K562 (cell line): ENCODE results near the gene SDSL. TPM values are rescaled to one million over a fixed set of nuclear protein-coding genes. Genes with fewer than 3 reads are reported as not detected.

Source experiments
- ARID3B ChIP-seq: fragments of 250-450 bp; sonication (Bioruptor Pico); IDR thresholded peaks from 2 replicates; pipeline ENCODE4 v1.4.0; 2020; ENCODE audit warnings: borderline replicate concordance
- DDX20 ChIP-seq: fragments of 450-650 bp; IDR thresholded peaks from 2 replicates; pipeline ENCODE4 v1.6.1; 2016; ENCODE audit warnings: missing genetic modification characterization, low read depth, mild to moderate bottlenecking, missing compliant biosample characterization, moderate library complexity
- DPF2 ChIP-seq: fragments of 450-650 bp; IDR thresholded peaks from 2 replicates; pipeline ENCODE4 v1.6.1; 2016
- MAX ChIP-seq: sonication (generic); formaldehyde crosslinking; IDR thresholded peaks from 2 replicates; pipeline ENCODE4 v1.9.0; 2022; ENCODE audit warnings: mild to moderate bottlenecking, missing genetic modification reagents
- MCM7 ChIP-seq, 2 experiments: fragments of 450-650 bp; IDR thresholded peaks; 2 replicates each; pipeline ENCODE4 v1.6.1; 2016 to 2018
- MTA1 ChIP-seq: fragments of 450-650 bp; IDR thresholded peaks from 2 replicates; pipeline ENCODE4 v1.6.1; 2017; ENCODE audit warnings: borderline replicate concordance
- POLR2H ChIP-seq: IDR thresholded peaks from 2 replicates; pipeline ENCODE4 v1.6.1; 2016; ENCODE audit warnings: missing genetic modification characterization, low read depth, mild to moderate bottlenecking, control low read depth, missing compliant biosample characterization, moderate library complexity
- POLR3A ChIP-seq: IDR thresholded peaks from 2 replicates; pipeline ENCODE4 v1.6.1; 2011; ENCODE audit warnings: borderline replicate concordance, mild to moderate bottlenecking, moderate library complexity; ENCODE audit not compliant: insufficient read length, insufficient read depth; ENCODE audit errors: extremely low read depth
- RAD21 ChIP-seq, 2 experiments: fragments of 250-450 bp in 1 of 2; fragments of 450-650 bp in 1 of 2; sonication (Bioruptor Pico) in 1 of 2; formaldehyde crosslinking in 1 of 2; IDR thresholded peaks in 1 of 2; conservative IDR thresholded peaks in 1 of 2; 2 replicates each; pipeline versions ENCODE4 v1.4.0 to v1.8.0; 2020 to 2022; ENCODE audit warnings: mild to moderate bottlenecking in 2 of 2, moderate library complexity in 1 of 2
- SMAD3 ChIP-seq: fragments of 450-650 bp; formaldehyde crosslinking; conservative IDR thresholded peaks from 2 replicates; pipeline ENCODE4 v1.4.0; 2020; ENCODE audit warnings: mild to moderate bottlenecking
- SMARCA5 ChIP-seq: fragments of 450-650 bp; IDR thresholded peaks from 2 replicates; pipeline ENCODE4 v1.6.1; 2016
- THAP12 ChIP-seq: fragments of 250-450 bp; sonication (Bioruptor Pico); IDR thresholded peaks from 2 replicates; pipeline ENCODE4 v1.9.0; 2021; ENCODE audit warnings: mild to moderate bottlenecking, inconsistent platforms
- XRCC3 ChIP-seq: fragments of 450-650 bp; IDR thresholded peaks from 2 replicates; pipeline ENCODE4 v1.6.1; 2017; ENCODE audit warnings: mild to moderate bottlenecking, moderate library complexity
- ZNF12 ChIP-seq: sonication (generic); formaldehyde crosslinking; IDR thresholded peaks from 2 replicates; pipeline ENCODE4 v1.4.0; 2020; ENCODE audit warnings: mild to moderate bottlenecking, missing genetic modification reagents
- ZNF507 ChIP-seq: conservative IDR thresholded peaks from 2 replicates; pipeline ENCODE4 v1.6.1; 2017; ENCODE audit warnings: missing genetic modification characterization, missing compliant biosample characterization
- ZNF695 ChIP-seq: fragments of 450-650 bp; formaldehyde crosslinking; IDR thresholded peaks from 2 replicates; pipeline ENCODE4 v1.4.0; 2020; ENCODE audit warnings: mild to moderate bottlenecking, moderate library complexity
- polyA plus RNA-seq, 8 experiments: library from polyadenylated mRNA; depleted of rRNA in 4 of 8; stranded (reverse) in 5 of 8; unstranded in 3 of 8; fragments of >200 nt; fragmentation: Nextera tagmentation in 2 of 8; fragmentation: Illumina TruSeq in 1 of 8; extraction: Ambion mirVana in 2 of 8; extraction: Trizol in 1 of 8; gene quantifications; 2 replicates each; pipeline versions ENCODE4 v1.2.1 to v1.2.3, GENCODE V29; 2011 to 2014; ENCODE audit warnings: inconsistent platforms in 1 of 8, missing spikeins in 1 of 8
- total RNA-seq, 7 experiments: library from RNA; depleted of rRNA in 6 of 7; stranded (reverse); fragments of >200 nt in 6 of 7; fragmentation: Illumina TruSeq in 2 of 7; extraction: Trizol in 2 of 7; gene quantifications; 2 replicates each; pipeline versions ENCODE4 v1.2.1 to v1.2.3, GENCODE V29; 2011 to 2021; ENCODE audit warnings: low replicate concordance in 1 of 7
- TF ChIP-seq, protein P1 (sequence below): fragments of 200-800 bp; sonication (Bioruptor generic); IDR thresholded peaks from 2 replicates; pipeline ENCODE4 v1.6.1; 2017; ENCODE audit warnings: missing genetic modification characterization, missing compliant biosample characterization
- TF ChIP-seq, protein P2 (sequence below): IDR thresholded peaks from 2 replicates; pipeline ENCODE4 v1.6.1; 2014; ENCODE audit warnings: antibody characterized with exemption
- TF ChIP-seq, protein P3 (sequence below): fragments of 450-650 bp; formaldehyde crosslinking; IDR thresholded peaks from 2 replicates; pipeline ENCODE4 v1.4.0; 2020; ENCODE audit warnings: mild to moderate bottlenecking, moderate library complexity

Gene SDSL
- total and polyA plus RNA-seq, 9 of the 15 experiments (the other 6 are each of a cell fraction or from before 2014, with no cell fraction given), result 0.31 to 11.0 (median 7.4) TPM

GRCh38 chr12:113422030-113422885 lies at the start of gene SDSL (continued):
- TF ChIP-seq, protein P1, sequence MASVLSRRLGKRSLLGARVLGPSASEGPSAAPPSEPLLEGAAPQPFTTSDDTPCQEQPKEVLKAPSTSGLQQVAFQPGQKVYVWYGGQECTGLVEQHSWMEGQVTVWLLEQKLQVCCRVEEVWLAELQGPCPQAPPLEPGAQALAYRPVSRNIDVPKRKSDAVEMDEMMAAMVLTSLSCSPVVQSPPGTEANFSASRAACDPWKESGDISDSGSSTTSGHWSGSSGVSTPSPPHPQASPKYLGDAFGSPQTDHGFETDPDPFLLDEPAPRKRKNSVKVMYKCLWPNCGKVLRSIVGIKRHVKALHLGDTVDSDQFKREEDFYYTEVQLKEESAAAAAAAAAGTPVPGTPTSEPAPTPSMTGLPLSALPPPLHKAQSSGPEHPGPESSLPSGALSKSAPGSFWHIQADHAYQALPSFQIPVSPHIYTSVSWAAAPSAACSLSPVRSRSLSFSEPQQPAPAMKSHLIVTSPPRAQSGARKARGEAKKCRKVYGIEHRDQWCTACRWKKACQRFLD, result peak; percentile 35
- TF ChIP-seq ZNF12 (no peak; the same call in 1 of the 2 replicates), THAP12 (0 out of 2 replicates have a peak, but pooled peaks have one; percentile 8), ZNF507 (no peak), DPF2 (peak; percentile 82), SMARCA5 (no peak), DDX20 (tag) (no peak), ZNF695 (CRISPR knock-in tag) (no peak), MAX (peak; percentile 34; the same call in 1 of the 2 replicates), XRCC3 (no peak), POLR2H (tag) (peak; percentile 83), MTA1 (peak; percentile 51; the same call in 1 of the 2 replicates), ARID3B (no peak), RAD21 (CRISPR knock-in tag; conservative IDR thresholded peaks at IDR 0.05 in 1 of 2, IDR thresholded peaks at IDR 0.05 in 1 of 2) (no peak; a peak in 1 of 4 replicates), MCM7 (IDR thresholded peaks at IDR 0.05) (no peak), POLR3A (no peak), SMAD3 (CRISPR knock-in tag) (0 out of 2 replicates have a peak, but pooled peaks have one; percentile 7)
- TF ChIP-seq, protein P2, sequence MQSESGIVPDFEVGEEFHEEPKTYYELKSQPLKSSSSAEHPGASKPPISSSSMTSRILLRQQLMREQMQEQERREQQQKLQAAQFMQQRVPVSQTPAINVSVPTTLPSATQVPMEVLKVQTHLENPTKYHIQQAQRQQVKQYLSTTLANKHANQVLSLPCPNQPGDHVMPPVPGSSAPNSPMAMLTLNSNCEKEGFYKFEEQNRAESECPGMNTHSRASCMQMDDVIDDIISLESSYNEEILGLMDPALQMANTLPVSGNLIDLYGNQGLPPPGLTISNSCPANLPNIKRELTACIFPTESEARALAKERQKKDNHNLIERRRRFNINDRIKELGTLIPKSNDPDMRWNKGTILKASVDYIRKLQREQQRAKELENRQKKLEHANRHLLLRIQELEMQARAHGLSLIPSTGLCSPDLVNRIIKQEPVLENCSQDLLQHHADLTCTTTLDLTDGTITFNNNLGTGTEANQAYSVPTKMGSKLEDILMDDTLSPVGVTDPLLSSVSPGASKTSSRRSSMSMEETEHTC, result no peak
- TF ChIP-seq, protein P3, sequence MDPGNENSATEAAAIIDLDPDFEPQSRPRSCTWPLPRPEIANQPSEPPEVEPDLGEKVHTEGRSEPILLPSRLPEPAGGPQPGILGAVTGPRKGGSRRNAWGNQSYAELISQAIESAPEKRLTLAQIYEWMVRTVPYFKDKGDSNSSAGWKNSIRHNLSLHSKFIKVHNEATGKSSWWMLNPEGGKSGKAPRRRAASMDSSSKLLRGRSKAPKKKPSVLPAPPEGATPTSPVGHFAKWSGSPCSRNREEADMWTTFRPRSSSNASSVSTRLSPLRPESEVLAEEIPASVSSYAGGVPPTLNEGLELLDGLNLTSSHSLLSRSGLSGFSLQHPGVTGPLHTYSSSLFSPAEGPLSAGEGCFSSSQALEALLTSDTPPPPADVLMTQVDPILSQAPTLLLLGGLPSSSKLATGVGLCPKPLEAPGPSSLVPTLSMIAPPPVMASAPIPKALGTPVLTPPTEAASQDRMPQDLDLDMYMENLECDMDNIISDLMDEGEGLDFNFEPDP, result no peak
